Stimulated activated naive CD8-positive, alpha-beta T cell treated with anti-CD3 and anti-CD28 coated beads, Interleukin-15, Interleukin-2, amounts not matched to agents 100 ng/mL and 50 ng/mL, for 24 hours (primary cell): ENCODE measurements around the gene ASCC3.

Source experiments
- H3K27ac Mint-ChIP-seq: one replicate; pipeline ENCODE4 v1.8.0; 2021; ENCODE audit warnings: mild to moderate bottlenecking, mixed read lengths
- H3K27me3 Mint-ChIP-seq: one replicate; pipeline ENCODE4 v1.8.0; 2021; ENCODE audit warnings: mixed read lengths
- H3K36me3 Mint-ChIP-seq: one replicate; pipeline ENCODE4 v1.8.0; 2021; ENCODE audit warnings: low read depth, mixed read lengths
- H3K4me1 Mint-ChIP-seq: one replicate; pipeline ENCODE4 v1.8.0; 2021; ENCODE audit warnings: low read depth, mixed read lengths
- H3K4me3 Mint-ChIP-seq: one replicate; pipeline ENCODE4 v1.8.0; 2021; ENCODE audit warnings: mild to moderate bottlenecking, mixed read lengths
- H3K9me3 Mint-ChIP-seq: one replicate; pipeline ENCODE4 v1.8.0; 2021; ENCODE audit warnings: mixed read lengths

Gene ASCC3

DNA sequence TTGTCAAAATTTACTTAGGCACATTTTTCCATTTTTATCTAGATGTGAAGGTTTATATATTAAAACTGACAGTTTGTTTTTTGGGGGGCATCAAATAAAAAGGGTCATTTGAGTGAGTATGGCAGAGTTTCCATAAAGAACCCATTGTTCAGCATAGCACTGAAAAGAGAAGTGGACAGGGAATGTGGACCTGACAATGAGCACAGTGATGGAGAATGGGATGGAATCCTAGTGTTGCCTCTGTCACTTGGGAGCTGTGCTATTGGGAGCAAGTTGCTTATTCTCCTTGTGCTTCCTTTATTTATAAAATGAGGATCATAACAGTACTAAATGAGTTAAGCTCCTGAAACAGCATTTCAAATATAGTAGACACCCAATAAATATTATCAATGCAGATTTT lies 285.7 kb downstream of the ASCC3 start:
- Mint-ChIP-seq H3K27ac (no peak overlapping the region), H3K4me1 (no peaks in the 10 kb centered on the region), H3K36me3 (peaks cover 38% of the 10 kb centered on the region), H3K4me3 (no peak overlapping the region), H3K27me3 (no peaks in the 10 kb centered on the region), H3K9me3 (no peaks in the 10 kb centered on the region)

DNA sequence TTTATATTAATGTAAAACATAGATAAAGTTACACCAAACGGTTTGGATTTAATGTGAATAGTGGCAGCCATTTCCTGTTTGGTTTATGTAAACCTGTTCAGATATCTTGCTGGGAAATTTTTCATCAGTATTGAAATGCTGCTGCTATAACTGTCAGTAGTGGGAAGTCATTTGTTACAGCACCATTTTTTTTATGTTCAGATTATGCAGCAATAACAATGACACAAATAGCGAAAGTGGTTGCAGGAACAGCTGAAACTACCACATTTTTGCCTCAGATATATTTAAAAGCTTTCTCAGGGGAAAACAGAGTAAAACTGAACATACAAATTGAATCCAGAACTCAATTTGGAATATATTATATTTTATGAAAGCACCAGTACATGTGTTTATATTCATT lies 287.6 kb downstream of the ASCC3 start:
- Mint-ChIP-seq H3K4me1 (no peaks in the 10 kb centered on the region), H3K27ac (no peak overlapping the region), H3K27me3 (no peaks in the 10 kb centered on the region), H3K36me3 (peaks cover 41% of the 10 kb centered on the region), H3K4me3 (no peak overlapping the region), H3K9me3 (no peaks in the 10 kb centered on the region)

DNA sequence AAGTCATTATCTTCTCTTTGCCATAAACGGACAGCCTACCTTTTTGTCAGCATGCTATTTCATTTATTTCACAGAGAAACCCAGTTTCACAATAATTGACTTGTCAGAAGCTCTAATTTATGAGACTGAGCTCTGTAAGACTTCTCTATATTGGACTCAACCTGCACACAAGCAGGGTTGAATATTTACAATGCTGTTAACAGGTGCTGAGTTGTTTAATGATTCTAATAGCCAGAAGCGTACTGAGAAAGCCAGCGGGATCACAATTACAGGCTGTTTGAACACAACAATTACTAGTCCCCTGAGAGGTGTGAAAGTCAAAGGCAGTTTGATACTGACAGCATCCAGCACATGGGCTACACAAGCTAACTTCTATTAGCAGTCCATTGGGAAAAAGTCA lies 288.2 kb downstream of the ASCC3 start:
- Mint-ChIP-seq H3K36me3 (peaks cover 41% of the 10 kb centered on the region), H3K27ac (no peak overlapping the region), H3K9me3 (no peaks in the 10 kb centered on the region), H3K4me3 (no peak overlapping the region), H3K4me1 (no peaks in the 10 kb centered on the region), H3K27me3 (no peaks in the 10 kb centered on the region)

DNA sequence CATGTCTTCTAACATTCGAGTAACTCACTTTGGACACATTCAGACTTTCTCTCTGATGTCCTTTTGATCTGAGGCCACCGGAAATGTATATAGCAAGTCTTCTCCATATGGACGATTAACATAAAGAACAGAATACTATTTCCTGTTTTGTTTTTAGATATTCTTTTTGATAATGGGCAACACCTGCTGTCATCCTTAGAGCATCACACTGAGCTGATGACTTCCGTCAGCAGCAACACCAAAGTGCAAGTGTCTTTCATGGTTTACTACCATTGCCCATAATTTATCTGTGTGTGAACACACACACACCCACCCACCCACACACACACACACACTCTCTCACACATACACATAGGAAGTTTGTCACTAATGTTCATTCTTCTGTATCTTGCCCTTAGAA lies 303.7 kb downstream of the ASCC3 start:
- Mint-ChIP-seq H3K4me3 (no peak overlapping the region), H3K27me3 (no peaks in the 10 kb centered on the region), H3K9me3 (no peaks in the 10 kb centered on the region), H3K27ac (no peak overlapping the region), H3K4me1 (no peaks in the 10 kb centered on the region), H3K36me3 (peaks cover 34% of the 10 kb centered on the region)

DNA sequence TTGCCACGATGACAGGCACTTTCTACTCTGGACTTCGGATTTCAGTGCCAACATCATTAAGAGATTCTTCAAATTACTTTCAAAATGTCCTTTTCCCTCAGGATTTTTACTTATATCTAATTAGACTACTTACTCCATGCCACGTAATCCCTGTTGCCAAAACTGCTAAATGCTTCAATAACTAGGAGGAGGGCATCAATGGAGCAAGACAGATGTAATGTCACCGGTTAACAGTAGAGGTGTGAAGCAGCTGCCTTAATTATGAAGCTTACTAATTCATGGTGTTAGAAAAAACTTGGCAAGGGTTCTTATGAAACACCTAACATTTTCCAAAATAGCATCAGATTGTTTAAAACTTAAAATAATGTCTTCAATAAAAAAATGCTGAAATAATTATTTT lies 305.2 kb downstream of the ASCC3 start:
- no peak overlapping the region for H3K4me3 Mint-ChIP-seq
- H3K4me1 Mint-ChIP-seq = no peaks in the 10 kb centered on the region
- no peaks in the 10 kb centered on the region for H3K9me3 Mint-ChIP-seq
- no peak overlapping the region for H3K27ac Mint-ChIP-seq
- H3K36me3 Mint-ChIP-seq = peaks cover 48% of the 10 kb centered on the region
- H3K27me3 Mint-ChIP-seq = no peaks in the 10 kb centered on the region

DNA sequence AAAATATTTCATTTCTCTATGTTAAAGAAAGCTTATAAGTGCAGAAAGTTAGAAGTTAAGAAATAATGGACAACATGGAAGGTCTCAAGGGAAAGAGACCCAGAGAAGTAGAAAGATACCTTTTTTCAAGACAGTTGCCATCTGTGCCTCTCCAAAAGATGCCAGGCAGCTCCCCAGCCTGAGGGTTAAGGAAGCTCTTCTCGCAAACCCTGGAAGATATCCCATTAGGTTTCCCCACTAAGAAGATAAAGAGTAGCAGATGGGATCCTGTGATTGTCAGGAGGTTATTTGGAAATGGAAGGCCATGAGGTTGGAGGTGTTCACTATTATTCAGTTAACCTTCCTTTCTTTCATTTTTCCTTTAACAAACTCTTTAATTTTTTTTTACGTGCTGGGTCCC lies 306.3 kb downstream of the ASCC3 start:
- H3K27me3 Mint-ChIP-seq = no peaks in the 10 kb centered on the region
- no peak overlapping the region for H3K27ac Mint-ChIP-seq
- no peaks in the 10 kb centered on the region for H3K4me1 Mint-ChIP-seq
- H3K4me3 Mint-ChIP-seq = no peak overlapping the region
- H3K36me3 Mint-ChIP-seq = peaks cover 57% of the 10 kb centered on the region
- peaks cover 5% of the 10 kb centered on the region for H3K9me3 Mint-ChIP-seq

DNA sequence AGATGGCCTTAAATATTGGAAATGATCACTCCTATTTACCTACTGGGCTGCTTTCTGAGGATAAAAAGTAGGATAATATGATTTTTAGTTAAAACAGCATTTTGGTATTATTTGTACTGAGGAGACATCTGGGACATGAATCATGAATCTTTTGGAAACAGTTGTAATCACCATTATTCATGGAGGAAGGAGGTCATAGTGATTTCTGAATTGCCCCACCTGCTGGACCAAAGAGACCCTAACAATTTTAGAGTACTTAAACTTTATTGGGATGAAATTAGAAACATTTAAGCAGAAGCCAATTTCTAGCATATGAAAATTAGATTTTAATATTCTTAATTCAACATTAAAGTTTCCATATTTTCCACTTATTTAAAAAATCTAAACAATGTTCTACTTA lies 308.0 kb downstream of the ASCC3 start:
- no peaks in the 10 kb centered on the region for H3K27me3 Mint-ChIP-seq
- H3K4me1 Mint-ChIP-seq = no peaks in the 10 kb centered on the region
- H3K36me3 Mint-ChIP-seq = peaks cover 53% of the 10 kb centered on the region
- peaks cover 5% of the 10 kb centered on the region for H3K9me3 Mint-ChIP-seq
- no peak overlapping the region for H3K4me3 Mint-ChIP-seq
- no peak overlapping the region for H3K27ac Mint-ChIP-seq

DNA sequence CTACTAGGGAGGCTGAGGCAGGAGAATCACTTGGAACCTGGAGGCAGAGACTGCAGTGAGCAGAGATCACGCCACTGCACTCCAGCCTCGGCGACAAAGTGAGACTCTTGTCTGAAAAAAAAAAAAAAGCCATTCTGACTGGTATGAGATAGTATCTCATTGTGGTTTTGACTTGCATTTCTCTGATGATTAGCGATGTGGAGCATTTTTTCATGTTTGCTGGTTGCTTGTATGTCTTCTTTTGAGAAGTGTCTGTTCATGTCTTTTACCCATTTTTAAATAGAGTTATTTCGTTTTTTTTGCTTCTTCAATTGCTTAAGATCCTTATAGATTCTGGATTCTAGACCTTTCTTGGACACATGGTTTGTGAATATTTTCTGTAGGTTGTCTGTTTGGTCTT lies 312.9 kb downstream of the ASCC3 start:
- Mint-ChIP-seq H3K36me3 (peaks cover 36% of the 10 kb centered on the region), H3K27ac (no peak overlapping the region), H3K4me3 (no peak overlapping the region), H3K9me3 (peaks cover 5% of the 10 kb centered on the region), H3K4me1 (no peaks in the 10 kb centered on the region), H3K27me3 (no peaks in the 10 kb centered on the region)

DNA sequence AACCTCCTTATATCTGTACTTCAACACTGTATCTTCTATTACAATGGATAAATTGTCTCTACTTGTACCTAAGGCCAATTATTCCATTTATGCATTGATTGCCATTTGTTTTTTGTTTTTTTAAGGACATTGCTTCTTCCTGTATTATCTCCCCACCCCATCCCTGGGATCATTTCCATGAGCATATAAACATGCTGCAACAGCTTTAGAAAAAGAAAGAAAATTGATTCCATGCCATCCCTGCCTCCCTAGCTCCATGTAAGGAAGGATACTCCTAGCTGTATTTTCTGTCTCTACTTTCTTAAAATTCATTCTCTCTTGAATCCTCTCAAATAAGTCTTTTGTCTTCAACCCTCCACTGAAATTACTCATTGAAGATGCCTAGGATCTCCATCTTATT lies 314.6 kb downstream of the ASCC3 start:
- no peak overlapping the region for H3K27ac Mint-ChIP-seq
- peaks cover 25% of the 10 kb centered on the region for H3K36me3 Mint-ChIP-seq
- H3K27me3 Mint-ChIP-seq = no peaks in the 10 kb centered on the region
- H3K4me1 Mint-ChIP-seq = no peaks in the 10 kb centered on the region
- H3K4me3 Mint-ChIP-seq = no peak overlapping the region
- peaks cover 5% of the 10 kb centered on the region for H3K9me3 Mint-ChIP-seq

DNA sequence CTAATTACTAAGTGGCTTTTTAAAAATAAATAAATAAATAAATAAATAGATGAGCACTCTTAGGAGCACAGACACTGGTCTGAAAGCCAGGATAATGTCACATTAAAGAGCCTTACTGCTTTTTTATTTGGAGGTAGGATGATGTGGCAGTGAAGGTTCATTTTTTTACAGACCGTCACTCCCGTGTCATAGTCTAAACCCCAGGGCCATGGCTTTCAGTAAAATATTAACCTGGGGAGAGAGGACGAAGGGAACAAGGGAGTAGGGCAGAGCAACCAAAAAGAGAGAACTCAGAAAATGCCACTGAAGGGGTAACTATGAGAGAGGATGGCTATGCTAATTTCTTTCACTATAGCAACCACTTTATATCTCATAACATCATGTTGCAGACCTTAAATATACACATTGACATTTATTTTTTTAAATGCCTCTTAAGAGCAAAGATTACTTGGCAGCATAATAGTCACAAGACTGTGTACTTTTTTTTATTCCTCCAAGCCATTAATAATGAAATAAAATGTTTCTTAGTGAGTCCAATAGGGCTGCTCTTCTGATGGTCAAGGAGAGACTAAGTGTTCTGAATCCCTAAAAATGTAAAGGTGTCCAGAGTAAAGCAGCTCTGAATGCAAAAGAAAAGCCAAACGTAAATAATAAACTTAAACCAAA lies 315.6 kb downstream of the ASCC3 start:
- H3K27ac Mint-ChIP-seq = no peak overlapping the region

DNA sequence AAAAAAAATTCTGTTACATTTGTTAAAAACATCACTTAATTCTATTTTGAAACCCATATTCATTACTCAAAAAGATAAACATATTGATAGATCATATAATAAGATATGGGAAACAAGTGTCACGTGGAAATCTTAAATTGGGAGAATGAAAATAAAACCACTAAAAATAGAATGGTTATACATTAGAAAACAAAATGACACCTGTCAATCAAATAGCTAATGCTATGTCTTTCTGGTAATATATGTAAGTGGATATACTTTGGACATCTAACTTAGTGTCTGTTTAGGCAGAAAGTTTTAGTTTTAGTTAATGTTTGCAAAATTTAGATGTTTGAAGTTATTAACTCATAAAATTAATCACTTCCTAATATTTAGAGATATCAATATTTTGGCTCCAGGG lies 321.3 kb downstream of the ASCC3 start:
- H3K4me3 Mint-ChIP-seq = no peak overlapping the region
- H3K36me3 Mint-ChIP-seq = peaks cover 19% of the 10 kb centered on the region
- no peaks in the 10 kb centered on the region for H3K9me3 Mint-ChIP-seq
- H3K27ac Mint-ChIP-seq = no peak overlapping the region
- H3K4me1 Mint-ChIP-seq = no peaks in the 10 kb centered on the region
- H3K27me3 Mint-ChIP-seq = no peaks in the 10 kb centered on the region

More for the DNA sequence above, 315.6 kb downstream of the ASCC3 start:
- peaks cover 2% of the 10 kb centered on the region for H3K9me3 Mint-ChIP-seq
- H3K27me3 Mint-ChIP-seq = no peaks in the 10 kb centered on the region
- H3K36me3 Mint-ChIP-seq = peaks cover 15% of the 10 kb centered on the region
- no peaks in the 10 kb centered on the region for H3K4me1 Mint-ChIP-seq
- no peak overlapping the region for H3K4me3 Mint-ChIP-seq

DNA sequence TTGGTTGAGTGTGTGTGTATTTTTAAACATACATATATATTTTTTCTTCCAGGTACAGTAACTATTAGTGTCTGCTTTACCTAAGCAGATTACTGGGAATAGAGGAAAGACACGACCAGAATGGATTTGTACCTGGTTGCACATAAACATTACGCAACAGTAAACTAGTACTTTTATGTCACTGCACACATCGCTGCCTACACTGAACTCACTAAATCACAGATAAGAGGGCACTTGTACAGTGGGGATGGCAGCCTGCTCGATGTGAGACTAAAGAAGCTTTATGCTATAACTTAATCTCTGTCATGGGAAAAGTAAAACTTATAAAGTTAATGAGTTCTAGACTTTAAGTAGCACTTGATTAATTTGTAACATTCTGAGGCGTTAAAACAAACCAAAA lies 326.9 kb downstream of the ASCC3 start:
- Mint-ChIP-seq H3K4me3 (no peak overlapping the region), H3K27ac (no peak overlapping the region), H3K27me3 (no peaks in the 10 kb centered on the region), H3K4me1 (no peaks in the 10 kb centered on the region), H3K9me3 (no peaks in the 10 kb centered on the region), H3K36me3 (peaks cover 27% of the 10 kb centered on the region)

DNA sequence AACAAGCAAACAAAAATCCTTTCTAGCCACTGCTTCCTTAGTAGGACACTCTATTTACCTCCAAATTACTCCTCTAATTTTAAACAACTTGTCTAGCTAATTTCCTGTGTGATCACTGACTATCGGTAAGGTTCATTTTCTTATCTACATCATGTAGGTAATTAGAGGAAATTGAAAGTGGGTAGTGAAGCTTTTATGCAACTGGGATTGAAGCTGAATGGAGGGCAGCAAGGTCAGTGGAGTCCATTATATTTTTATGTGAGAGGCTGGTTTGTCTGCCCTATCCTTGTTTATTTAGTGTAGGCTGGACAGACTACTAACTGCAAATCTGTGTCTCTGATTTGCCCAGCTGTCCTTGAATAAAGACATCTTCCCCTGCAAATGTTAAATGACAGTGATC lies 327.9 kb downstream of the ASCC3 start:
- H3K4me3 Mint-ChIP-seq = no peak overlapping the region
- H3K27me3 Mint-ChIP-seq = no peaks in the 10 kb centered on the region
- no peaks in the 10 kb centered on the region for H3K9me3 Mint-ChIP-seq
- H3K4me1 Mint-ChIP-seq = no peaks in the 10 kb centered on the region
- H3K27ac Mint-ChIP-seq = no peak overlapping the region
- H3K36me3 Mint-ChIP-seq = peaks cover 29% of the 10 kb centered on the region

DNA sequence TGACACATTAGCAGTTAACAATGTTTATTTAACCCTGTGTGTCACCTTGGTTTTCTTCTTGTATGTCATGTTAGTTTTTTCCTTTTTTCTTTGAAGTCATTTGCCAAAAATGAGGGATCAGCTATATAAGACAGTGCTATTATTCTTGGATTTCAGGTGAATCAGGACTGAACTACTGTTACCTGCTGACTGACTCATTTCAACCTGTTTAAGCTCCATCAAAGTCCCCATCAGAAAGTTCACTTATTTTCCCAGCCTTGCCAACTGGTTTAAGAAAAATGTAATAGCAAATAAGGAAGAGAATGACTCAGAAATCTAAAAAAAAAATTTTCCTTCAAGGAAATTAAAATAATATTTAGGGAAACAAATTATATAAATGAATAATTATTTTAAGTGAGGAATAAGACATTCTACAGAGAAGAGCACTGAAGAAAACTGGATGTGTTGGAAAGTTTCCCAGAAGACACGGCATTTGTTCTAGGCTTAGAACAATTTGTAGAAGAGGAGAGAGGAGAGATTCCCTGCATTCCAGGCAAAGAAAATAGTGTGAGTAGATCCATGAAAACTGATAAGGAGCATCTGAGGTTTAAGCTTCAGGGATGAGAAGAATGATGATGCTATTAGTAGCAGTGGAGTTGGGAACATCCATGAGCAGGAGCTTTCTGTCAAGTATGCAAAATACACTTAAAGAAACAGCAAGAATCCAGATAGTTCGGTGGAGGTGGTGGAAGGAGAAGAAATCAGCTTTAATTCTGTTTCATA lies 331.5 kb downstream of the ASCC3 start:
- Mint-ChIP-seq H3K27me3 (no peaks in the 10 kb centered on the region), H3K4me3 (no peak overlapping the region), H3K27ac (no peak overlapping the region), H3K36me3 (peaks cover 25% of the 10 kb centered on the region), H3K4me1 (no peaks in the 10 kb centered on the region), H3K9me3 (no peaks in the 10 kb centered on the region)

DNA sequence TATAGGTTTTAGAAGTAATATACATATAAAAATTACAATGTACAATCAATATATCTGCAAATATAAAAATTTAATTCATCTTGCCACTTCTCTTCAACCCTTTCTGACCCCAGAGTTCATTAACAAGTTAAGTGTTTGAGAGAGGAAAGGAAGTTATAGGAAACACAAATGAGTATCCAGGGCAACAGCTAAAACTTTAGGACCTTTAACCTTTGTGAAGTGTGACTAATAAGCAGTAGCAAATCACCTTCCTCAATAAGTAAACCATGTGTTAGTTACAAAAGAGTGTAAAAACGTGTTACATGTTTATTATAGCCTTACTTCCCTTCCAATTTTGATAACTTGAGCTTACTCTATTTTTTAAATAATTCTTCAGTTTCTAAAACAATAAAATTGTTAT lies 343.0 kb downstream of the ASCC3 start:
- peaks cover 58% of the 10 kb centered on the region for H3K36me3 Mint-ChIP-seq

DNA sequence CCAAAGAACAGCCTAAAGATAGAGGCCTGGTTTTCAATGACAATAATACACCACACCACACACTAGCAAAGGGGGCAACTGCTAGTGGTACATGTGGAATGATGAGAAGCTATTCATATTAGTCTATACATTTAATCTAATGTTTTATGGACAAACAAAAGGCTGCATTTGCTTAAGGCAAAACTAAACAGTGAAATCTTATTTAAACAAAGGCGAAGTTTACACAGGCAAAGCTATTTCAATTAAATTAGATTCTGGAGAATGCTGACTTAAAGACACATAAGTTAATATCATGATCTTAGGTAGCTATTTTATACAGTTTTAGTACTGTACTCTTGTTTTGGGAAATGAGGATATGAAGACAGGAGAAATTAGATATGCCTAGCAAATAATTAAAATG lies 362.5 kb downstream of the ASCC3 start:
- H3K9me3 Mint-ChIP-seq = no peaks in the 10 kb centered on the region

More for the DNA sequence above, 343.0 kb downstream of the ASCC3 start:
- Mint-ChIP-seq H3K4me3 (no peak overlapping the region), H3K27ac (no peak overlapping the region), H3K4me1 (no peaks in the 10 kb centered on the region), H3K9me3 (peaks cover 5% of the 10 kb centered on the region), H3K27me3 (no peaks in the 10 kb centered on the region)

More for the DNA sequence above, 362.5 kb downstream of the ASCC3 start:
- no peak overlapping the region for H3K27ac Mint-ChIP-seq
- H3K36me3 Mint-ChIP-seq = peaks cover 25% of the 10 kb centered on the region
- H3K4me1 Mint-ChIP-seq = no peaks in the 10 kb centered on the region
- no peaks in the 10 kb centered on the region for H3K27me3 Mint-ChIP-seq
- no peak overlapping the region for H3K4me3 Mint-ChIP-seq
